ENCODE results near the gene SMOC2. TPM values are rescaled to one million over a fixed set of nuclear protein-coding genes. Genes with fewer than 3 reads are reported as not detected.

The SMOC2 gene
- total RNA-seq, 2 experiments from 2014 or later, result not detected

GRCh38 chr6:168507730-168508129, 66.7 kb downstream of the SMOC2 start:
- CTCF ChIA-PET, result no interaction called here
- POLR2A ChIA-PET, result no interaction called here

DNA sequence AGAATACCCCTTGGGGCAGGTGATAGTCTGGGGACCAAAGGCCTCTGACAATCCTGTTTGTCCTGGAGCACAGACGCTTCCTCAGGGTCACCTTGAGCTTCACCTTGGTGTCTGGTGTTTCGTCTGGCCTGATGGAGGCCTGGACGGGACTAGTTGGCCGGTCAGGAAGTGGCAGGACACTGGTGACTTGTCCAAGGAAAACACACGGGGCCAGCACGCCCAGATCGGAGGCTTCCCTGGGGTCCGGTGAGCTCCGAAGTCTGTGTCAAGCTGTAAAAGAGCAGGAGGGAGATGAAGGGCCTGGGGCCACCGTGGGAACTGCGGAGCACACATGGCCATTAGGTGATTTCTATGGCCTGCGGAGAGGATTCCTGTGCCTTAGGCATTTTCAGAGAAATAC, 67.9 kb downstream of the SMOC2 start:
- ChIA-PET POLR2A (no interaction called here), CTCF (no interaction called here)

DNA sequence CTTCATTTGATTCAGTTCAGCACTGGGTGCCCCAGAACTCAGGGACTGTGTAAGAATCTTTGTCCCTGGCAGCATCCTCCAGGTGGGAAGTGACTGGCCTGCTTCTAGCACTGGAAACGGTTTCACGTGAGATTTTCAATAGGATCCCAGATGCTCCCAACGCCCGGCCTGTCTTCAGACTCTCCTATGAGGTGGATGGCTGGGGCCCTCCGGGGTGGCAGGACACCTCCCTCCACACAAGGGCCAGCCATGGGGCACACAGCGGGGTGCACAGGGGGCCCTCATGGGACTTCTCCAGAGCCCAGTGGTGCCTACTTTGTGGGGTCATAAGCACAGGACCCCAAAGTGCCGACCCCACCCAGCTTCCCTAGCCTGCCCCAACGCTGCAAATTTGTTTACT, 72.8 kb downstream of the SMOC2 start:
- CTCF ChIA-PET, result no interaction called here
- POLR2A ChIA-PET, result no interaction called here

- POLR2A ChIA-PET, result no interaction called here
- CTCF ChIA-PET, result no interaction called here
Observed at GRCh38 chr6:168514216-168514615, 73.2 kb downstream of the SMOC2 start.

DNA sequence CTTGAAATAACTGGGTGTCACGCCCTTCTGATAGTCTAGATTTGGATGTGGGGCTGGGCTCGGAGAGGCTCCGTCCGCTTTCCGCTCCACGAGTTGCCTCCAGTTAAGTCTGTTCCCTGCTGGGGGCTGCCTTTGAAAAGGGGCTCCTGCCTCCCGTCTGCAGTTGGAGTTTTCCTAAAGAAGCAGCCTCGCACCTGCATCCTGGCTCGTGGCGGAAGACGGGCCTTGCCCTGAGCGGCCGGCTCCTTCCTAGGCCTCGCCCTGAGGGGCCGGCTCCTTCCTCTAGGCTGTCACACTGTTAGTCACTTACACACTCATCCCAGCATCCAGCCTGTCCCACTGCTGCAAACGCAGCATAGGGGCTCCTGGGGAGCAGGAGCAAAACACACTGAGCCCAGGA, 74.4 kb downstream of the SMOC2 start:
- ChIA-PET CTCF (no interaction called here), POLR2A (no interaction called here)

- CTCF ChIA-PET, result no interaction called here
- POLR2A ChIA-PET, result no interaction called here
Observed at GRCh38 chr6:168516944-168517741, 76.2 kb downstream of the SMOC2 start.

GRCh38 chr6:168517742-168518347, 76.9 kb downstream of the SMOC2 start:
- ChIA-PET CTCF (no interaction called here), POLR2A (no interaction called here)

GRCh38 chr6:168518348-168518745, 77.4 kb downstream of the SMOC2 start:
- ChIA-PET POLR2A (no interaction called here), CTCF (no interaction called here)

- ChIA-PET CTCF (no interaction called here), POLR2A (no interaction called here)
Observed at GRCh38 chr6:168518867-168519266, 77.9 kb downstream of the SMOC2 start.

GRCh38 chr6:168520233-168520632, 79.2 kb downstream of the SMOC2 start:
- CTCF ChIA-PET, result no interaction called here
- POLR2A ChIA-PET, result no interaction called here

GRCh38 chr6:168524571-168525001, 83.6 kb downstream of the SMOC2 start:
- ChIA-PET POLR2A (no interaction called here), CTCF (no interaction called here)

DNA sequence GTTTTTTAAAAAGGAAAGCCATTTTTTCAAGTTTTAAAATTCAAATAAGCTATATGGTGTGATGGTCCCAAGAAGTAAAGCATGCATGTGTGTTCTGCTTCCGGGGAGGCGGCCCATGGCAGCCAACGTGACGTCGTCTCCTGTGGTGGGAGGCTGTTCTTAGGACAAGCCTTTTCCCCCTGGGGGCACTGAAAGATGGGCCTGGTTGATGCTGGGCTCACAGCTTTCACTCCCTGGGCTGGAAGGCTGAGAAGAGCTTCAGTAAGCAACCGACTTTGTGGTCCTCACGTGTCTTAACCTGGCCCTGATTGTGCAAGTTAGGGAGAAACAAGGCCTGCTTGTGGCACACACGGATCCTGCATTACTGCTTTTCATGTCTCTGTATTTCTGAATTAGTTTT, 84.1 kb downstream of the SMOC2 start:
- CTCF ChIA-PET, result no interaction called here
- POLR2A ChIA-PET, result no interaction called here

- ChIA-PET POLR2A (no interaction called here), CTCF (no interaction called here)
Observed at GRCh38 chr6:168525926-168526630, 85.1 kb downstream of the SMOC2 start.

GRCh38 chr6:168526841-168527281, 85.9 kb downstream of the SMOC2 start:
- POLR2A ChIA-PET, result no interaction called here
- CTCF ChIA-PET, result no interaction called here

GRCh38 chr6:168527451-168528210, 86.6 kb downstream of the SMOC2 start:
- POLR2A ChIA-PET, result no interaction called here
- CTCF ChIA-PET, result no interaction called here

DNA sequence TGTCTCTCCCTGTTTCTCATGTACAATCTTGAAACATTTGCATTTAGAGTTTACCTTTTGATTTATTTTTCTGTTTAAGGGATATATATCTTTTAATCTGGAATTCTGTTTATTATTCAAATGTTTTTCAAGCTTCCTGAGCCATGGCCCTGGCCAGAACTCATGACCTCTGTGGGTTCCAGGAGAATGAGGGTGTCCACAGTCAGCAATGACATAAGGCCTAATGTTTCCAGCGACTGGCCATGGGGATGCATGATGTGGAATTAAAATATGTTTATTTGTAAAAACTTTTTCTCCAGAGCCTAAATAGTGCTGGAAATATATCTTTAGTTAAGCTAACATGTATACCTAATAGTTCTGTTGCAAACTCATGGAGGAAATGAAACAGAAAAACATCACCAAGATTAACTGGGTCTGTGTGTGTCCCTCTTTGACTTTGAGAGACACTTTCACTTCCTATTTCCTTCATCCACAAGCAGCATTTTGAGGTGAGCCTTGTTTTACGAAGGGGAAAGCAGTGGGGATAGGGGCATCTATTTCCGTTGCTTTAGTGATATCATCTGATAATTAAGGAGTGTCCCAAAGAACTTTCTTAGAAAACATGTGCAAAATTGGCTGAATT, 87.6 kb downstream of the SMOC2 start:
- POLR2A ChIA-PET, result no interaction called here
- CTCF ChIA-PET, result no interaction called here

DNA sequence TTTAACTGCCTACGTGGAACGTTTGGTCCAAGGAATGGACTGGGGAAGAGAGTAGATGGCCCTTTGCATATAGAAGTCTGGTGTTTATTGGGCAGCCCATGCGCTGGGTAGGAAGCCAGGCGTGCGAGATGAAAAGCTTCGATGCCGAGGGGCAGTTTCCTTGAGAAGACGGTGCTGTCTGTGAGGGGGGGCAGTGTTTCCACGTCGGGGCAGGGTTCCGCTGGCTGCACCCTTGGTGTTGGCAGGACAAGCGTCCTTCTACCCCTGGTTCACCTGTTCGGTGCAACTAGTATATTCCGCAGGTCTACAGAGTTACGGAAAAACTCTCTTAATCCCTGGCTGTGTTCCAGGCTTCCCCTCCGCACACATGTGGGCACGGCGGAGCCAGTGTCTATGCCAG, 88.2 kb downstream of the SMOC2 start:
- ChIA-PET CTCF (no interaction called here), POLR2A (no interaction called here)

DNA sequence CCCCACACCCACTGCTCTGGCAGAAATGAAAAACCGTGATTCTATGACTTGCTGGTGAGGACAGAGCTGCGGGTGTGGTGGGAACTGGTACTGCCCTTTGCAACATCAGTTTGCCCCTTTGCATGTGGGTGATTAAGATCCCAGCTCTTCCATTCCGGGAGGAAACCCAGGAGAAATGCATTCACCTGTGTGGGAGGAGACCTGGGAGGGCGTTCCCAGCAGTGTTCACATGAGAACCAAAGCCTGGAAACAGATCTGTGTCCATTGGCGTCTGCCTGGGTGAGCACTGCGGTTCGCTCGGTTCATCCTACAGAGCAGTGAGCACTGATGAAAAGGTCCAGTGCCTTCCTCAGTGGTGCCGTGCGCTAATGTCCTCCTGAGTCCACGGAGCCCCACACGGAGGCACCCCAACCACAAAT, 89.7 kb downstream of the SMOC2 start:
- CTCF ChIA-PET, result no interaction called here
- POLR2A ChIA-PET, result no interaction called here

DNA sequence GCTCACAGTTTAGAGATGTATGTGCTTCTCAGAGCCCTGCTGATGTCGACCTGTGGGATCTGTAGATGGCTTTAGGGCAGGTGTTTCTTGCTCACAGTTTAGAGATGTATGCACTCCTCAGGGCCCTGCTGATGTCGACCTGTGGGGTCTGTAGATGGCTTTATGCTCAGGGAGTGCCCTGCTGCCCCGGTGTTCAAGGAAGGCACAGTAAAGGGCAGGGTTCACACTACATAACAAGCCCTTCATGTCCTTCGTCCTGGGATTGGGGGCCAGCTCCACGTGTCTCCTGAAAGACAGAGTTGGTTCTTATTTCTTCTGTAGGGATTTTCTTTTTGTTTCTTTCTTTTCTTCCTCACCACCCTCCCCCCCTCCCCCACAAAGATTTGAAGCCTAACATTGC, 91.1 kb downstream of the SMOC2 start:
- ChIA-PET CTCF (no interaction called here), POLR2A (no interaction called here)

DNA sequence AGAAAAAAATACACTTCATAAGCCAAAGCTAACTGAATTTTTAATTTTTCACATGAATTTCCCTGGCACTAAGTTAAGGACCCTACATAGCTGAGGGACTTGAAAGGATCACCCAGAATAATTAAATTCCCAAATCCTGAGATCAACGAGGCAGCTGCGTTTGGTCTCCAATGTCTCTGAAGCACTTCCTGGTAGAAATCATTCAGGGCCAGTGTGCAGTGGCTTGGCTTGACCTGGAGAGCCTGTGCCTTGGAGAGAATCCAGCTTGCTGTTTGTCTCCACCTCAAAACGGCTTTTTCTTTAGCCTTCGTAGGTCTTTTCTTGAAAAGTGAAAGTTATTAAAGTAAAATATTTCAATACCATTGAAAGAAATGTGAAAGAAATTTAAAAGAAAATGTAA, 92.4 kb downstream of the SMOC2 start:
- ChIA-PET POLR2A (no interaction called here), CTCF (no interaction called here)

Measured in activated CD8-positive, alpha-beta memory T cell treated with anti-CD3 and anti-CD28 coated beads for 36 hours (primary cell).